Uterus (tissue), 2 donors: ENCODE data around the gene HLF.

Source experiments
- POLR2A ChIP-seq, 2 donors: fragments of 450-650 bp; IDR thresholded peaks; one replicate each; pipeline ENCODE4 v1.6.1; 2016; ENCODE audit warnings: antibody characterized with exemption in 2 of 2, mild to moderate bottlenecking in 1 of 2, moderate library complexity in 1 of 2
- TF ChIP-seq, protein P1 (sequence below), 4 experiments: fragments of 200-600 bp in 2 of 4; fragments of 450-650 bp in 2 of 4; sonication (generic) in 2 of 4; IDR thresholded peaks; one replicate each; pipeline ENCODE4 v1.5.1; 2016 to 2019; ENCODE audit warnings: antibody characterized with exemption in 4 of 4, mild to moderate bottlenecking in 2 of 4, moderate library complexity in 1 of 4

DNA sequence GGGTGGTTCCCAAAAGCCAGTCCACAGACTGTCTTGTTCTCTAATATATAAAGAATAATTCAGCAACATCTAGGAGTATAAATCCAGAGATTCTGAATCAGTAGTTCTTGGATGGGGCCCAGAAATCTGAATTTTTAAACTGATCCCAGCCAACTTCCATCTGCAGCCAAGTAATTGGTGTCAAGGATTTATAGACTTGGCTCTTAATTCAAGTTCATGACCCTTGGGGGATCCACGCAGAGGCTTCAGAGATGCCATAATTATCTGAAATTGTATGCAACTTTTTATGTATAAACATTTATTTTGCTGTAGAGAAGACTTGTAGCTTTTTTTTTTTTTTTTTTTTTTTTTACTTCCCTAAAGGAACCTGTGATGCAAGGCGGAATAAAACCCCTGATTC lies 60.6 kb downstream of the HLF start:
- TF ChIP-seq, protein P1, sequence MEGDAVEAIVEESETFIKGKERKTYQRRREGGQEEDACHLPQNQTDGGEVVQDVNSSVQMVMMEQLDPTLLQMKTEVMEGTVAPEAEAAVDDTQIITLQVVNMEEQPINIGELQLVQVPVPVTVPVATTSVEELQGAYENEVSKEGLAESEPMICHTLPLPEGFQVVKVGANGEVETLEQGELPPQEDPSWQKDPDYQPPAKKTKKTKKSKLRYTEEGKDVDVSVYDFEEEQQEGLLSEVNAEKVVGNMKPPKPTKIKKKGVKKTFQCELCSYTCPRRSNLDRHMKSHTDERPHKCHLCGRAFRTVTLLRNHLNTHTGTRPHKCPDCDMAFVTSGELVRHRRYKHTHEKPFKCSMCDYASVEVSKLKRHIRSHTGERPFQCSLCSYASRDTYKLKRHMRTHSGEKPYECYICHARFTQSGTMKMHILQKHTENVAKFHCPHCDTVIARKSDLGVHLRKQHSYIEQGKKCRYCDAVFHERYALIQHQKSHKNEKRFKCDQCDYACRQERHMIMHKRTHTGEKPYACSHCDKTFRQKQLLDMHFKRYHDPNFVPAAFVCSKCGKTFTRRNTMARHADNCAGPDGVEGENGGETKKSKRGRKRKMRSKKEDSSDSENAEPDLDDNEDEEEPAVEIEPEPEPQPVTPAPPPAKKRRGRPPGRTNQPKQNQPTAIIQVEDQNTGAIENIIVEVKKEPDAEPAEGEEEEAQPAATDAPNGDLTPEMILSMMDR (IDR thresholded peaks at IDR 0.05) = no peak
- no peak for TF ChIP-seq POLR2A (IDR thresholded peaks at IDR 0.05)
